GM12892 (cell line): ENCODE measurements around the gene NRXN2.

Experiments used
- POLR2A ChIP-seq: IDR thresholded peaks from 2 replicates; pipeline ENCODE4 v1.6.1; 2011; ENCODE audit warnings: low read depth, low read length, control low read depth
- TAF1 ChIP-seq: IDR thresholded peaks from 2 replicates; pipeline ENCODE4 v1.6.1; 2011; ENCODE audit warnings: low read depth, mild to moderate bottlenecking, control low read depth, low read length, borderline replicate concordance

DNA sequence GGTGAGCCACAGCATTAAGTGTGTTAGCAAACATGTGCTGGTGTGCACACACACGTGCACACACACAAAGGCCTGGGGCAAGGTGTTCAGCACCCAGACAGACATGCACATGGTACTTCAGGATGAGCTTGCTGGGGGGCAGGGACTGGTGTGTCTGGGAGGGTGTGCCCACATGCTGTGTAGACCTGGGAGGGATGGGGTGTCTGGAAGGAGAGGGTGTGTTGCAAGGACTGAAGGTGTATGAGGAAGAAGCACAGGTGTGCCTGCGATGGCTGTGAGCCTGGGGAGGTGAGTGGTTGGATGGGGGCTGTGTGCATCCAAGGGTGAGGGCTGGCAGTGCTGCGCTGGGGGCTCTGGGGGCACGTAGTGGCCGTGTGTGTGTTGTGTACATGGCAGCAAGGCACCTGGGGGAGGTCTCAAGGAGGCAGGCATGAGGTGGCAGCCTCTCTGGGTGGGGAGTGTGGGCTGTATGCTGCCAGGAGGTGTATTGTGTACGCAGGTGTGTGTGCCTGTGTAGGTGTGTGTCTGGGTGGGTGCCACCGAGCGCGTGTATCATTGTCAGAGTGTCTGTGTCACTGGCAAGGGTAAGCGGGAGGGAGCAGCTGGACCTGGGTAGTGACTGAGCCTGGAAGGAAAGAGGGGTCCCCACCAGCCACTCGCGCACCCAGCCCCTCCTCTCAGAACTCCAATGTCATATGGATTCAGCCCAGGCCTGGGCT, 2.2 kb downstream of the NRXN2 start:
- TF ChIP-seq POLR2A: no peak
- no peak for TF ChIP-seq TAF1
